GM21619 (cell line): ENCODE measurements around the gene RHOT2.
A peak's percentile ranks its signal among the peaks of the same experiment; 100 is the strongest.
"Not testable (repeated sequence)": the region's sequence is repeated elsewhere in the genome, so short reads cannot be mapped to it uniquely, and the experiment has no call there.

ENCODE experiments used
- ATAC-seq: cut with Tn5 transposase; IDR thresholded peaks from one replicate; pipeline ENCODE4 v1.9.1; 2021; ENCODE audit not compliant: unreplicated experiment

Gene RHOT2

GRCh38 chr16:712740-713250 is 44.9 kb downstream of the RHOT2 start:
- not testable (repeated sequence) for ATAC-seq

- ATAC-seq, result no peak
Observed at GRCh38 chr16:714079-714478, 46.1 kb downstream of the RHOT2 start.

- ATAC-seq, result peak; percentile 59
Observed at GRCh38 chr16:714558-715476, 46.9 kb downstream of the RHOT2 start, which contains the start of gene METRN. Gene METRN, plus strand, starts transcription at chr16:715118. Its CDS starts 172 bp downstream, at chr16:715290.

- ATAC-seq, result peak; percentile 13
Observed at GRCh38 chr16:715477-716199, 47.7 kb downstream of the RHOT2 start.

- no peak for ATAC-seq
Observed at GRCh38 chr16:716200-716568, 48.3 kb downstream of the RHOT2 start.

- ATAC-seq, result no peak
Observed at GRCh38 chr16:716768-717325, 48.9 kb downstream of the RHOT2 start.

GRCh38 chr16:717450-718245 is 49.7 kb downstream of the RHOT2 start:
- no peak for ATAC-seq

GRCh38 chr16:718389-718788 is 50.5 kb downstream of the RHOT2 start:
- no peak for ATAC-seq

- no peak for ATAC-seq
Observed at GRCh38 chr16:718922-719321, 51.0 kb downstream of the RHOT2 start.

GRCh38 chr16:719815-720446 is 52.0 kb downstream of the RHOT2 start:
- ATAC-seq, result no peak

GRCh38 chr16:720447-720989 is 52.6 kb downstream of the RHOT2 start:
- ATAC-seq, result peak; percentile 17

GRCh38 chr16:720990-721764 is 53.2 kb downstream of the RHOT2 start, which contains the start of gene ANTKMT:
Gene ANTKMT, plus strand, starts transcription at chr16:721146. Its CDS starts 129 bp downstream, at chr16:721275.
- peak; percentile 51 for ATAC-seq

- no peak for ATAC-seq
Observed at GRCh38 chr16:721765-722540, 54.0 kb downstream of the RHOT2 start.

- no peak for ATAC-seq
Observed at GRCh38 chr16:722835-723633, 55.1 kb downstream of the RHOT2 start.

- no peak for ATAC-seq
Observed at GRCh38 chr16:723695-724094, 55.8 kb downstream of the RHOT2 start.
